Natural killer cell treated with Interleukin-12 subunit alpha and Interleukin-12 subunit beta and Interleukin-15 and Interleukin-18, amount 100 ng/mL, for 72 hours (primary cell): Measurements from ENCODE around the gene OLFML1. TPM values are rescaled to one million over a fixed set of nuclear protein-coding genes. Genes with fewer than 3 reads are reported as not detected.

Experiments
- ATAC-seq, 2 donors: fragments of 150-1000 bp; cut with Tn5 transposase in 1 of 2; sonication (Bioruptor Pico), chemical (Tn5 transposase) in 1 of 2; 2 replicates each; pipeline ENCODE4 v1.10.0; 2021
- DNase-seq: peaks from one replicate; pipeline ENCODE4 v3.0.0; 2022; ENCODE audit warnings: low spot score
- H3K27ac Mint-ChIP-seq, 2 donors: 1 replicate in 1 of 2; 2 replicates in 1 of 2; pipeline ENCODE4 v1.8.0; 2022; ENCODE audit warnings: mixed read lengths in 2 of 2, mild to moderate bottlenecking in 1 of 2, moderate library complexity in 1 of 2
- H3K27me3 Mint-ChIP-seq, 2 donors: 1 replicate in 1 of 2; 2 replicates in 1 of 2; pipeline ENCODE4 v1.8.0; 2022; ENCODE audit warnings: mixed read lengths in 2 of 2
- H3K36me3 Mint-ChIP-seq: one replicate; pipeline ENCODE4 v1.8.0; 2022; ENCODE audit warnings: mixed read lengths
- H3K4me1 Mint-ChIP-seq, 2 donors: 1 replicate in 1 of 2; 2 replicates in 1 of 2; pipeline ENCODE4 v1.8.0; 2022; ENCODE audit warnings: low read depth in 2 of 2, mixed read lengths in 2 of 2, mild to moderate bottlenecking in 1 of 2
- H3K4me3 Mint-ChIP-seq: one replicate; pipeline ENCODE4 v1.8.0; 2022; ENCODE audit warnings: mixed read lengths
- H3K9me3 Mint-ChIP-seq: 2 replicates; pipeline ENCODE4 v1.8.0; 2022; ENCODE audit warnings: mixed read lengths
- total RNA-seq, 2 donors: library from RNA; stranded (reverse); gene quantifications; one replicate each; pipeline ENCODE4 v1.2.3, GENCODE V29; 2022

Gene OLFML1
- not detected for total RNA-seq

- no peaks in the 10 kb centered on the region for H3K9me3 Mint-ChIP-seq
- H3K4me1 Mint-ChIP-seq: no peaks in the 10 kb centered on the region
- no peak within 1 kb of the TSS for H3K4me3 Mint-ChIP-seq
- DNase-seq (no peak), ATAC-seq (peak in 1 of 2 donors; percentile 27)
- no peak within 1 kb of the TSS for H3K27ac Mint-ChIP-seq
- no peaks in the 10 kb centered on the region for H3K27me3 Mint-ChIP-seq
- H3K36me3 Mint-ChIP-seq: no peaks in the 10 kb centered on the region
Observed at GRCh38 chr11:7485186-7486097, at the start of gene OLFML1. OLFML1 (plus strand) TSS chr11:7485506; CDS start chr11:7485876, 370 bp downstream.

DNA sequence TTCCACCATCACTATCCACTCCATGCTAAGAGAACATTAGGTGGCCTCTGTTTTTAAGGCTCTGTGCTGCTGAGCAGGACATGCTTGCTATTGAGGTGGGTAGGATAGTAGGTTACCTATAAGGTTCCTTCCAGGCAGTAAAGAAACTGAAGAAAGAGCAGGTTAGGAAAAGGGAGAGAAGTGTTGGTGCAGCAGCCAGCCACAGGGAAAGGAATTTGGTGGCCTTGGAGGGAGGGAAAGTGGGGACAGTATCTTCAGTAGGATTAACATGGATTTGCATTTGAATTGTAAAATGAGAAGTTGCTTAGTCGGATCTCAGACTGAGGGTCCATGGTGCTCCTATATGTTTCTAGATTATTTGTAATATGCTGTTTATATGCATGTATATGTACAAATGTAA lies 49.2 kb upstream of the OLFML1 start:
- Mint-ChIP-seq H3K36me3 (no peaks in the 10 kb centered on the region), H3K4me3 (peak overlapping the region; percentile 65), H3K27ac (peak overlapping the region; percentile 70 to 98), H3K27me3 (no peaks in the 10 kb centered on the region), H3K4me1 (peaks cover 12 to 14% of the 10 kb centered on the region in 2 donors), H3K9me3 (peaks cover 4% of the 10 kb centered on the region)
- ATAC-seq (no peak), DNase-seq (no peak)

GRCh38 chr11:7436657-7437056 lies 48.6 kb upstream of the OLFML1 start:
- ATAC-seq (peak; percentile 67 to 79), DNase-seq (no peak)
- no peaks in the 10 kb centered on the region for H3K27me3 Mint-ChIP-seq
- peaks cover 4% of the 10 kb centered on the region for H3K9me3 Mint-ChIP-seq
- H3K36me3 Mint-ChIP-seq: no peaks in the 10 kb centered on the region
- H3K27ac Mint-ChIP-seq: peak overlapping the region; percentile 70 to 98
- H3K4me1 Mint-ChIP-seq: peaks cover 12 to 14% of the 10 kb centered on the region in 2 donors
- peak overlapping the region; percentile 65 for H3K4me3 Mint-ChIP-seq

- Mint-ChIP-seq H3K4me3 (no peak overlapping the region), H3K27ac (peak overlapping the region in 1 of 2 donors; percentile 98), H3K27me3 (no peaks in the 10 kb centered on the region), H3K9me3 (peaks cover 4% of the 10 kb centered on the region), H3K36me3 (no peaks in the 10 kb centered on the region), H3K4me1 (peaks cover 12 to 14% of the 10 kb centered on the region in 2 donors)
- DNase-seq: no peak
- no peak for ATAC-seq
Observed at GRCh38 chr11:7437696-7438095, 47.6 kb upstream of the OLFML1 start.

GRCh38 chr11:7439746-7440320 lies 45.5 kb upstream of the OLFML1 start:
- H3K27ac Mint-ChIP-seq: no peak overlapping the region
- ATAC-seq (no peak), DNase-seq (no peak)
- H3K4me3 Mint-ChIP-seq: no peak overlapping the region
- H3K27me3 Mint-ChIP-seq: no peaks in the 10 kb centered on the region
- no peaks in the 10 kb centered on the region for H3K36me3 Mint-ChIP-seq
- peaks cover 12 to 14% of the 10 kb centered on the region in 2 donors for H3K4me1 Mint-ChIP-seq
- H3K9me3 Mint-ChIP-seq: peaks cover 4% of the 10 kb centered on the region

DNA sequence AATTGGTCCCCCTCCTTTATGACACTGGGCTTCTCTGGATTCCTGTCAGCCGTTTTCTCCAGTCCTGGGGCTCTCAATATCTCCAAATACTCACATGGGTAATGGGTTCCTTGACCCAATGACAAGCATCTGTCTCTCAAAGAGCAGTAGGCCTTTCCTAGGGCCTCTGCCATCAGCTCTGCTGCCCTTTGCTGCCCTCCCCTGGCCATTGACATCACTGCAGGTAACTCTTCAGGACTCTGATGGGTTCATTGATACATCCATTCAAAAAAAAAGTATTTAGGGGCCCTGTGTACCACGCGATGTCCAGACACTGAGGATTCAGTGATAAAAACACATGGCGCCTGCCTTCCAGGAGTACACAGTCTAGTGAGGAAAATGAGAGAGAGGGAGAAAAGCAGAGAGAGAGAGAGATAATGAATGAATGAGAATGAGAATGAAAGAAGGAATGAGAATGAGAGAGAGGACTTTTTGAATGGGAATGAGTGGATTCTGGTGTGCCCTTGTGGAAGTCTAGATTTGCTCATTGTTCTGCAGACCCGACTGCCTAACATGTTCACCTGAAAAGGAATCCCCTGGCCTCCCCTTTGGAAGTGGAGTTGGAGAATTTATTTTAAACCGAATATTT lies 42.6 kb upstream of the OLFML1 start:
- Mint-ChIP-seq H3K4me3 (no peak overlapping the region), H3K27ac (no peak overlapping the region), H3K4me1 (no peaks in the 10 kb centered on the region), H3K9me3 (no peaks in the 10 kb centered on the region), H3K36me3 (no peaks in the 10 kb centered on the region), H3K27me3 (peaks cover 0 to 3% of the 10 kb centered on the region in 2 donors)
- ATAC-seq (peak; percentile 75 to 76), DNase-seq (peak; percentile 78)

GRCh38 chr11:7444091-7444981 lies 41.0 kb upstream of the OLFML1 start:
- H3K27ac Mint-ChIP-seq: no peak overlapping the region
- ATAC-seq (no peak), DNase-seq (no peak)
- no peaks in the 10 kb centered on the region for H3K4me1 Mint-ChIP-seq
- H3K4me3 Mint-ChIP-seq: no peak overlapping the region
- H3K27me3 Mint-ChIP-seq: peaks cover 0 to 3% of the 10 kb centered on the region in 2 donors
- no peaks in the 10 kb centered on the region for H3K9me3 Mint-ChIP-seq
- no peaks in the 10 kb centered on the region for H3K36me3 Mint-ChIP-seq

GRCh38 chr11:7445564-7445963 lies 39.7 kb upstream of the OLFML1 start:
- Mint-ChIP-seq H3K4me1 (no peaks in the 10 kb centered on the region), H3K27me3 (peaks cover 0 to 3% of the 10 kb centered on the region in 2 donors), H3K4me3 (no peak overlapping the region), H3K27ac (no peak overlapping the region), H3K36me3 (no peaks in the 10 kb centered on the region), H3K9me3 (no peaks in the 10 kb centered on the region)
- ATAC-seq (no peak), DNase-seq (no peak)

- peaks cover 0 to 3% of the 10 kb centered on the region in 2 donors for H3K27me3 Mint-ChIP-seq
- no peak overlapping the region for H3K4me3 Mint-ChIP-seq
Observed at GRCh38 chr11:7448201-7448600, 37.1 kb upstream of the OLFML1 start.

GRCh38 chr11:7449211-7449840 lies 36.0 kb upstream of the OLFML1 start:
- Mint-ChIP-seq H3K4me1 (no peaks in the 10 kb centered on the region), H3K27me3 (peaks cover 0 to 3% of the 10 kb centered on the region in 2 donors), H3K9me3 (no peaks in the 10 kb centered on the region), H3K4me3 (no peak overlapping the region), H3K36me3 (no peaks in the 10 kb centered on the region), H3K27ac (no peak overlapping the region)
- no peak for ATAC-seq
- DNase-seq: no peak

More at GRCh38 chr11:7448201-7448600, 37.1 kb upstream of the OLFML1 start:
- DNase-seq (no peak), ATAC-seq (no peak)
- Mint-ChIP-seq H3K36me3 (no peaks in the 10 kb centered on the region), H3K9me3 (no peaks in the 10 kb centered on the region), H3K4me1 (no peaks in the 10 kb centered on the region), H3K27ac (no peak overlapping the region)

GRCh38 chr11:7449841-7450214 lies 35.5 kb upstream of the OLFML1 start:
- Mint-ChIP-seq H3K27me3 (peaks cover 0 to 3% of the 10 kb centered on the region in 2 donors), H3K4me1 (no peaks in the 10 kb centered on the region), H3K36me3 (no peaks in the 10 kb centered on the region), H3K9me3 (no peaks in the 10 kb centered on the region), H3K27ac (no peak overlapping the region), H3K4me3 (no peak overlapping the region)
- ATAC-seq: no peak
- DNase-seq: no peak

DNA sequence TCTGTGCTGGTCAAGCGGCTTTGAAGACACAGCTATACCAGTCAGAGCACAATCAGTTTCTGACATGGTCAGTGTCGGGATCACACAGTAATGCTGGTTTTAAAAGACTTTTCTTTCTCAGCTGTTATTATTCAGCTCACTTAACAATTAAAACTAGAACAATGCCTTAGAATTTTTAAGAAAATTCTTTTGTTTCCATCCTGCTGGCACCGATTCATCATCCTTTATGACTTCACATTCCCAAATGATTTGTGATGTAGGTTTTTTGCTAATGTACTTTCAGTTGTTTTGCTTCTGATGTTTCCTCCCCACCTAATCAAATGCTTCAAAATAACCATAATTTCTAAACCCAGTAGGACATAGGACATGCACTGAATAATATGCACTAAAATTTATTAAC lies 34.5 kb upstream of the OLFML1 start:
- no peak overlapping the region for H3K4me3 Mint-ChIP-seq
- H3K4me1 Mint-ChIP-seq: no peaks in the 10 kb centered on the region
- no peaks in the 10 kb centered on the region for H3K27me3 Mint-ChIP-seq
- H3K9me3 Mint-ChIP-seq: no peaks in the 10 kb centered on the region
- ATAC-seq (no peak), DNase-seq (no peak)
- H3K27ac Mint-ChIP-seq: no peak overlapping the region
- H3K36me3 Mint-ChIP-seq: no peaks in the 10 kb centered on the region

DNA sequence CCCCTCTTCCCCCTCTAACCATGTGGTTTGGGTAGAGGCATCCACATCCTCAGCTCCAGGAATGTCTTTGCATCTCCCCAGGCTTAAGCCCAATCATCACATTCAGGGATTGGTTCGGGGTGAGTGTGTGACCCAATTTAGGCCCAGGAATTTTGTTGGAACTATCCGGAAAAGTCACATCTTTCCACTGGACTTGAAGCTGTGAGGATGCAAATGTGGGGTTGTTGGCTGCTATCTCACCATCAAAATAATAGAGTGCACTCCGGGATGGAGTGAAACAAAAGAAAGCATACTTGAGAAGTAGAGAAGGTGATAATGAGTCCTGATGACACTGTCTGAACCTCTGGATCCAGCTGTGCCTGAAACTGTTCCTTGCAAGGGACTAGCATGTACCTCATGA lies 33.8 kb upstream of the OLFML1 start:
- no peaks in the 10 kb centered on the region for H3K27me3 Mint-ChIP-seq
- no peak for DNase-seq
- ATAC-seq: no peak
- H3K4me3 Mint-ChIP-seq: no peak overlapping the region
- no peaks in the 10 kb centered on the region for H3K36me3 Mint-ChIP-seq
- H3K9me3 Mint-ChIP-seq: no peaks in the 10 kb centered on the region
- no peak overlapping the region for H3K27ac Mint-ChIP-seq
- H3K4me1 Mint-ChIP-seq: no peaks in the 10 kb centered on the region
